Transverse colon (tissue), 4 donors: ENCODE data around the gene C19orf25.

ENCODE experiments used
- POLR2A ChIP-seq: fragments of 450-650 bp; IDR thresholded peaks from one replicate; pipeline ENCODE4 v1.6.1; 2016; ENCODE audit warnings: antibody characterized with exemption, mild to moderate bottlenecking, moderate library complexity
- POLR2AphosphoS5 ChIP-seq, 3 donors: sonication (generic); formaldehyde crosslinking; IDR thresholded peaks; one replicate each; pipeline ENCODE4 v1.6.1; 2016; ENCODE audit warnings: antibody characterized with exemption in 3 of 3
- TF ChIP-seq, protein P1 (sequence below), 5 experiments: fragments of 200-600 bp in 3 of 5; fragments of 450-650 bp in 2 of 5; sonication (generic) in 3 of 5; IDR thresholded peaks; 1 replicate in 2 of 5; 2 replicates in 3 of 5; pipeline ENCODE4 v1.5.1; 2016 to 2017; ENCODE audit warnings: antibody characterized with exemption in 5 of 5, inconsistent platforms in 3 of 5, mild to moderate bottlenecking in 2 of 5, moderate library complexity in 1 of 5

- TF ChIP-seq, protein P1, sequence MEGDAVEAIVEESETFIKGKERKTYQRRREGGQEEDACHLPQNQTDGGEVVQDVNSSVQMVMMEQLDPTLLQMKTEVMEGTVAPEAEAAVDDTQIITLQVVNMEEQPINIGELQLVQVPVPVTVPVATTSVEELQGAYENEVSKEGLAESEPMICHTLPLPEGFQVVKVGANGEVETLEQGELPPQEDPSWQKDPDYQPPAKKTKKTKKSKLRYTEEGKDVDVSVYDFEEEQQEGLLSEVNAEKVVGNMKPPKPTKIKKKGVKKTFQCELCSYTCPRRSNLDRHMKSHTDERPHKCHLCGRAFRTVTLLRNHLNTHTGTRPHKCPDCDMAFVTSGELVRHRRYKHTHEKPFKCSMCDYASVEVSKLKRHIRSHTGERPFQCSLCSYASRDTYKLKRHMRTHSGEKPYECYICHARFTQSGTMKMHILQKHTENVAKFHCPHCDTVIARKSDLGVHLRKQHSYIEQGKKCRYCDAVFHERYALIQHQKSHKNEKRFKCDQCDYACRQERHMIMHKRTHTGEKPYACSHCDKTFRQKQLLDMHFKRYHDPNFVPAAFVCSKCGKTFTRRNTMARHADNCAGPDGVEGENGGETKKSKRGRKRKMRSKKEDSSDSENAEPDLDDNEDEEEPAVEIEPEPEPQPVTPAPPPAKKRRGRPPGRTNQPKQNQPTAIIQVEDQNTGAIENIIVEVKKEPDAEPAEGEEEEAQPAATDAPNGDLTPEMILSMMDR (IDR thresholded peaks at IDR 0.05), result no peak
- TF ChIP-seq POLR2A (no peak), POLR2AphosphoS5 (IDR thresholded peaks at IDR 0.05) (no peak)
These were observed 2.9 kb upstream of the C19orf25 start for GRCh38 chr19:1481893-1482360.
